T-helper 1 cell treated with Interleukin-12 subunit alpha and Interleukin-12 subunit beta and Interleukin-4 antibody, amounts not matched to agents 30 μg/mL and 1 μg/mL, for 36 hours (primary cell): Measurements from ENCODE around the gene PRR7.
A peak's percentile ranks its signal among the peaks of the same experiment; 100 is the strongest.
"Not testable (repeated sequence)": the region's sequence is repeated elsewhere in the genome, so short reads cannot be mapped to it uniquely, and the experiment has no call there.

Source experiments
- H3K27ac Mint-ChIP-seq: one replicate; pipeline ENCODE4 v1.8.0; 2021; ENCODE audit warnings: mild to moderate bottlenecking, mixed read lengths
- H3K27me3 Mint-ChIP-seq: one replicate; pipeline ENCODE4 v1.8.0; 2021; ENCODE audit warnings: low read depth, mixed read lengths
- H3K36me3 Mint-ChIP-seq: one replicate; pipeline ENCODE4 v1.8.0; 2021; ENCODE audit warnings: low read depth, mixed read lengths
- H3K4me1 Mint-ChIP-seq: one replicate; pipeline ENCODE4 v1.8.0; 2021; ENCODE audit warnings: low read depth, mixed read lengths
- H3K4me3 Mint-ChIP-seq: one replicate; pipeline ENCODE4 v1.8.0; 2021; ENCODE audit warnings: mild to moderate bottlenecking, moderate library complexity, mixed read lengths
- H3K9me3 Mint-ChIP-seq: one replicate; pipeline ENCODE4 v1.8.0; 2021; ENCODE audit warnings: mixed read lengths

The PRR7 gene

GRCh38 chr5:177414481-177414880, 32.1 kb upstream of the PRR7 start:
- no peaks in the 10 kb centered on the region for H3K9me3 Mint-ChIP-seq
- no peaks in the 10 kb centered on the region for H3K27me3 Mint-ChIP-seq
- no peaks in the 10 kb centered on the region for H3K36me3 Mint-ChIP-seq
- no peak overlapping the region for H3K27ac Mint-ChIP-seq
- H3K4me3 Mint-ChIP-seq, result no peak overlapping the region
- H3K4me1 Mint-ChIP-seq, result peaks cover 14% of the 10 kb centered on the region

- H3K36me3 Mint-ChIP-seq, H3K9me3 Mint-ChIP-seq, H3K4me1 Mint-ChIP-seq, H3K27me3 Mint-ChIP-seq, H3K4me3 Mint-ChIP-seq, H3K27ac Mint-ChIP-seq: not testable (repeated sequence)
These were observed 29.5 kb upstream of the PRR7 start for GRCh38 chr5:177417081-177417480.

GRCh38 chr5:177419046-177419445, 27.6 kb upstream of the PRR7 start:
- Mint-ChIP-seq H3K9me3 (no peaks in the 10 kb centered on the region), H3K4me1 (peaks cover 4% of the 10 kb centered on the region), H3K27me3 (no peaks in the 10 kb centered on the region), H3K36me3 (no peaks in the 10 kb centered on the region), H3K4me3 (no peak overlapping the region), H3K27ac (no peak overlapping the region)

- H3K27me3 Mint-ChIP-seq, H3K9me3 Mint-ChIP-seq, H3K36me3 Mint-ChIP-seq, H3K27ac Mint-ChIP-seq, H3K4me1 Mint-ChIP-seq, H3K4me3 Mint-ChIP-seq: not testable (repeated sequence)
These were observed 26.1 kb upstream of the PRR7 start for GRCh38 chr5:177420472-177420871.

- H3K4me3 Mint-ChIP-seq, result no peak overlapping the region
- H3K9me3 Mint-ChIP-seq, result no peaks in the 10 kb centered on the region
- peaks cover 9% of the 10 kb centered on the region for H3K4me1 Mint-ChIP-seq
- no peak overlapping the region for H3K27ac Mint-ChIP-seq
- no peaks in the 10 kb centered on the region for H3K27me3 Mint-ChIP-seq
- H3K36me3 Mint-ChIP-seq, result no peaks in the 10 kb centered on the region
These were observed 25.4 kb upstream of the PRR7 start for GRCh38 chr5:177421062-177421798.

GRCh38 chr5:177423671-177424070, 22.9 kb upstream of the PRR7 start:
- H3K9me3 Mint-ChIP-seq, result no peaks in the 10 kb centered on the region
- H3K4me3 Mint-ChIP-seq, result no peak overlapping the region
- no peaks in the 10 kb centered on the region for H3K27me3 Mint-ChIP-seq
- peaks cover 4% of the 10 kb centered on the region for H3K36me3 Mint-ChIP-seq
- H3K27ac Mint-ChIP-seq, result no peak overlapping the region
- H3K4me1 Mint-ChIP-seq, result peaks cover 14% of the 10 kb centered on the region

- Mint-ChIP-seq H3K9me3 (no peaks in the 10 kb centered on the region), H3K27ac (peak overlapping the region; percentile 90), H3K36me3 (peaks cover 15% of the 10 kb centered on the region), H3K27me3 (no peaks in the 10 kb centered on the region), H3K4me1 (peaks cover 30% of the 10 kb centered on the region), H3K4me3 (peak overlapping the region; percentile 88)
These were observed 21.3 kb upstream of the PRR7 start for GRCh38 chr5:177425196-177425800.

GRCh38 chr5:177425801-177426565, 20.6 kb upstream of the PRR7 start:
- peak overlapping the region; percentile 88 for H3K4me3 Mint-ChIP-seq
- H3K27me3 Mint-ChIP-seq, result no peaks in the 10 kb centered on the region
- peaks cover 21% of the 10 kb centered on the region for H3K36me3 Mint-ChIP-seq
- no peaks in the 10 kb centered on the region for H3K9me3 Mint-ChIP-seq
- peaks cover 37% of the 10 kb centered on the region for H3K4me1 Mint-ChIP-seq
- peak overlapping the region; percentile 90 for H3K27ac Mint-ChIP-seq

GRCh38 chr5:177426566-177427210, 19.9 kb upstream of the PRR7 start, which contains the start of gene GRK6:
Gene GRK6, plus strand, starts transcription at chr5:177426676. Its CDS starts 170 bp downstream, at chr5:177426846.
- Mint-ChIP-seq H3K4me1 (peaks cover 43% of the 10 kb centered on the region), H3K4me3 (peak within 1 kb of the TSS; percentile 91), H3K27me3 (no peaks in the 10 kb centered on the region), H3K27ac (peak within 1 kb of the TSS; percentile 95), H3K9me3 (no peaks in the 10 kb centered on the region), H3K36me3 (peaks cover 25% of the 10 kb centered on the region)

GRCh38 chr5:177427211-177427822, 19.3 kb upstream of the PRR7 start:
- H3K4me1 Mint-ChIP-seq, result peaks cover 47% of the 10 kb centered on the region
- no peaks in the 10 kb centered on the region for H3K9me3 Mint-ChIP-seq
- peak overlapping the region; percentile 91 for H3K4me3 Mint-ChIP-seq
- H3K36me3 Mint-ChIP-seq, result peaks cover 28% of the 10 kb centered on the region
- H3K27me3 Mint-ChIP-seq, result no peaks in the 10 kb centered on the region
- H3K27ac Mint-ChIP-seq, result peak overlapping the region; percentile 95

- Mint-ChIP-seq H3K27me3 (no peaks in the 10 kb centered on the region), H3K4me1 (peaks cover 47% of the 10 kb centered on the region), H3K27ac (peak overlapping the region; percentile 95), H3K4me3 (peak overlapping the region; percentile 91), H3K9me3 (no peaks in the 10 kb centered on the region), H3K36me3 (peaks cover 31% of the 10 kb centered on the region)
These were observed 18.6 kb upstream of the PRR7 start for GRCh38 chr5:177427919-177428573.

- H3K36me3 Mint-ChIP-seq, result peaks cover 34% of the 10 kb centered on the region
- H3K4me3 Mint-ChIP-seq, result peak overlapping the region; percentile 91
- no peaks in the 10 kb centered on the region for H3K27me3 Mint-ChIP-seq
These were observed 17.9 kb upstream of the PRR7 start for GRCh38 chr5:177428574-177429217.

GRCh38 chr5:177429248-177430040, 17.2 kb upstream of the PRR7 start:
- Mint-ChIP-seq H3K9me3 (no peaks in the 10 kb centered on the region), H3K27me3 (no peaks in the 10 kb centered on the region), H3K27ac (peak overlapping the region; percentile 95), H3K4me1 (peaks cover 53% of the 10 kb centered on the region), H3K4me3 (peak overlapping the region; percentile 91), H3K36me3 (peaks cover 40% of the 10 kb centered on the region)

More at GRCh38 chr5:177428574-177429217, 17.9 kb upstream of the PRR7 start:
- Mint-ChIP-seq H3K9me3 (no peaks in the 10 kb centered on the region), H3K27ac (peak overlapping the region; percentile 95), H3K4me1 (peaks cover 50% of the 10 kb centered on the region)
